Left ventricle myocardium inferior (tissue), 1 donor: ENCODE measurements around the gene RAI1. TPM values are rescaled to one million over a fixed set of nuclear protein-coding genes. Genes with fewer than 3 reads are reported as not detected.

Experiments used
- DNase-seq: peaks from one replicate; pipeline ENCODE4 v3.0.0-alpha.2; 2020
- H3K27ac ChIP-seq: fragments of 200-600 bp; replicated peaks from 2 replicates; pipeline ENCODE4 v1.8.0; 2021
- H3K27me3 ChIP-seq: fragments of 200-600 bp; 2 replicates; pipeline ENCODE4 v1.8.0; 2021; ENCODE audit warnings: low read depth
- H3K36me3 ChIP-seq: fragments of 200-600 bp; 2 replicates; pipeline ENCODE4 v1.8.0; 2021
- H3K4me1 ChIP-seq: fragments of 200-600 bp; 2 replicates; pipeline ENCODE4 v1.8.0; 2021
- H3K4me3 ChIP-seq: fragments of 200-600 bp; 2 replicates; pipeline ENCODE4 v1.8.0; 2021; ENCODE audit warnings: mild to moderate bottlenecking, moderate library complexity
- H3K9me3 ChIP-seq: fragments of 200-600 bp; replicated peaks from 2 replicates; pipeline ENCODE4 v1.8.0; 2021
- intact Hi-C: fragments of 100-400 bp; cut with micrococcal nuclease; formaldehyde crosslinking; loops from one replicate; pipeline ENCODE4 v1.11.0; 2022
- total RNA-seq: library from RNA; stranded (reverse); fragmentation: NEBNext Ultra II Directional; extraction: Animal tissue kit (Norgen Biotek cat#: 25700); gene quantifications from one replicate; pipeline ENCODE4 v1.2.1, GENCODE V29; 2021
- TF ChIP-seq, protein P1 (sequence below): fragments of 200-600 bp; IDR thresholded peaks from 2 replicates; pipeline ENCODE4 v1.8.0; 2021; ENCODE audit warnings: antibody characterized with exemption, mild to moderate bottlenecking, borderline replicate concordance
- donor health status: DM: no; HTN: yes; CAD: no; lungs with severe emphysema.

RAI1 gene
- total RNA-seq, 1 donor from 2014 or later, result 22.5 TPM

DNA sequence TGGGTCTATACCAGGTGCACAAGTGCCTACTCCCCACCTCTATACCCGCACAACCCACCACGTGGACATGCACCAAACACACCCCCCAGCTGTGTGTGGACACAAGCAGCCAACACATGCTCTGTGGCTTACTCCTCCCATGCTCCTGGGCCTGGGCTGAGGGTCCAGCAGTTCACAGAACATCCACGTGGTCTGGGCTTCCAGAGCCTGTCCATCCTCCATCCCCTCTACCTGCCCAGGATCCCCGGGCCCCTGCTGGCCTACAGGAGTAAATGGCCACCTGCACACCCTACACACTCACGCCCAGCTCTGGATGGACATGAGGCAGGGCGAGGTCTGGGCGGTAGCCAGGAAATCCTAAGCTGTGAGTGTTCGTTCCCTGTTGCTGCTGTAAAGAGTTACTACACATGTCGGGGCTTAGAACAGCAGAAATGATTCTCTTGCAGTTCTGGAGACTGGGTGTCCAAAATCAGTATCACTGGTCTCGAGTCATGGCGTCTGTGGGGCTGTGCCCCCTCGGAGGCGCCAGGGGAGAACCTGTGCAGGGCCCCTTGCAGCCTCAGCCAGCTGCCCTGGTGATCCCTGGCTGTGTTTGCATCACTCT is 15.0 kb upstream of the RAI1 start:
- TF ChIP-seq, protein P1, sequence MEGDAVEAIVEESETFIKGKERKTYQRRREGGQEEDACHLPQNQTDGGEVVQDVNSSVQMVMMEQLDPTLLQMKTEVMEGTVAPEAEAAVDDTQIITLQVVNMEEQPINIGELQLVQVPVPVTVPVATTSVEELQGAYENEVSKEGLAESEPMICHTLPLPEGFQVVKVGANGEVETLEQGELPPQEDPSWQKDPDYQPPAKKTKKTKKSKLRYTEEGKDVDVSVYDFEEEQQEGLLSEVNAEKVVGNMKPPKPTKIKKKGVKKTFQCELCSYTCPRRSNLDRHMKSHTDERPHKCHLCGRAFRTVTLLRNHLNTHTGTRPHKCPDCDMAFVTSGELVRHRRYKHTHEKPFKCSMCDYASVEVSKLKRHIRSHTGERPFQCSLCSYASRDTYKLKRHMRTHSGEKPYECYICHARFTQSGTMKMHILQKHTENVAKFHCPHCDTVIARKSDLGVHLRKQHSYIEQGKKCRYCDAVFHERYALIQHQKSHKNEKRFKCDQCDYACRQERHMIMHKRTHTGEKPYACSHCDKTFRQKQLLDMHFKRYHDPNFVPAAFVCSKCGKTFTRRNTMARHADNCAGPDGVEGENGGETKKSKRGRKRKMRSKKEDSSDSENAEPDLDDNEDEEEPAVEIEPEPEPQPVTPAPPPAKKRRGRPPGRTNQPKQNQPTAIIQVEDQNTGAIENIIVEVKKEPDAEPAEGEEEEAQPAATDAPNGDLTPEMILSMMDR, result no peak
- Histone ChIP-seq H3K4me3 (no peak overlapping the region), H3K4me1 (peaks cover 9% of the 10 kb centered on the region), H3K27me3 (no peaks in the 10 kb centered on the region), H3K36me3 (no peaks in the 10 kb centered on the region), H3K27ac (no peak overlapping the region), H3K9me3 (no peaks in the 10 kb centered on the region)
- DNase-seq, result no peak
- intact Hi-C loops, result no loop called here

DNA sequence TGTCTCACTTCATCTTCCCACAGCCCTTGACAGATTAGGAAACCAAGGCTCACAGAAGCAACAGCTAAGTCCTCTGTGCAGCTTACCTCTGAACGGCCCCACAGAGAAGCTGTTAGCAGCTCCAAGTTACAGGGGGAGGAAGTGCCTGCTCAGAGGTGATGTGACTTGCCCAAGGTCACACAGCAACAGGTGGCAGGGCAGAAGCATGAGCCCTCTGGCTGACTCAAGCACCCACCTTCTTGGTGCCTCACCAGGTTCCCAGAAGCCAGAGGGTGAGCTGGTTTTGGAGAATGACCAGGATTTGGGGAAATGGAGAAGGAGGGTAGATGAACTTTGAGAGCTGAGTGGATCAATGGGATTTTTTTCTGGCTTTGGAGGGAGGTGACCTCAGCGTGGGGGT is 14.0 kb upstream of the RAI1 start:
- no peaks in the 10 kb centered on the region for H3K9me3 ChIP-seq
- intact Hi-C loops, result no loop called here
- no peak for DNase-seq

DNA sequence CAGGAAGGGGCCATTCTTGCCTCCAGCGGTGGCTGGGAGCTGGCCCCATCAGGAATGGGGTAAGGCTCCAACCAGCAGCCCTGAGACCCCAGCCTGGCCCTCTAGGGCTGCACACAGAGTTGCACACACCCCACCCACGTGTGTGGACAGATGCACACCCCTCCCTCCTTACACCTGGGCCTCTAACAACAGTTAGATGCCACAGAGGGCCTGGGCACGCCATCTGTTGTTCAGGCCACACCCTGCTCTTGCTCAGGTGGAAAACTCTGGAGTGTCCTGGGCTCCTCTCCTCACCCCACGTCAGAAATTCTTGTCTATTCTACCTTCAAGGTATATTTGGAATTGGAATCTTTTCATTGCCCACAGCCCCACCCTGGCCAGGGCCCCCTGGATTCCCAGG is 13.3 kb upstream of the RAI1 start:
- Histone ChIP-seq H3K36me3 (no peaks in the 10 kb centered on the region), H3K27ac (no peak overlapping the region), H3K27me3 (no peaks in the 10 kb centered on the region), H3K4me1 (peaks cover 27% of the 10 kb centered on the region), H3K9me3 (no peaks in the 10 kb centered on the region), H3K4me3 (no peak overlapping the region)
- DNase-seq, result no peak
- intact Hi-C loops, result no loop called here
- TF ChIP-seq, protein P1, result no peak

More for the DNA sequence above, 14.0 kb upstream of the RAI1 start:
- Histone ChIP-seq H3K27ac (no peak overlapping the region), H3K4me3 (no peak overlapping the region), H3K4me1 (peaks cover 19% of the 10 kb centered on the region), H3K36me3 (no peaks in the 10 kb centered on the region), H3K27me3 (no peaks in the 10 kb centered on the region)
- TF ChIP-seq, protein P1, result no peak

DNA sequence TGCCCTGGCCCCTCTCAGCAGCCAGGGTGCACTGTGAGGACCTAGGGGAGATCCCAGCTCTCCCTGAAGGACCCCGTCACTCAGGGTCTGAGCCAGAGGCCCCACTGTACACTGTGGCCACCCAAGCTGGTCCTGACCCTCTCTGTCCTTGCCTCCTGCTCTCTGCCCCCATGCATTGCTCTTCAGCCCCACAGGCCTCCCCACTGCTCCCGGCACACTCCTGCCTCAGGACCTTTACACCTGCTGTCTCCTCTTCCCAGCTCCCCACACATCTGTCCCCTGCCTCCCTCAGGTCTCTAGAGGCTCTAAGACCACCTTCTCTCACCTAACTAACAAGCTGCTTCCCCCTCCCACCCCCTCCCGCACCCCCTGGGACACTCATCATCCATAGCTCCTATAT is 12.9 kb upstream of the RAI1 start:
- DNase-seq, result no peak

DNA sequence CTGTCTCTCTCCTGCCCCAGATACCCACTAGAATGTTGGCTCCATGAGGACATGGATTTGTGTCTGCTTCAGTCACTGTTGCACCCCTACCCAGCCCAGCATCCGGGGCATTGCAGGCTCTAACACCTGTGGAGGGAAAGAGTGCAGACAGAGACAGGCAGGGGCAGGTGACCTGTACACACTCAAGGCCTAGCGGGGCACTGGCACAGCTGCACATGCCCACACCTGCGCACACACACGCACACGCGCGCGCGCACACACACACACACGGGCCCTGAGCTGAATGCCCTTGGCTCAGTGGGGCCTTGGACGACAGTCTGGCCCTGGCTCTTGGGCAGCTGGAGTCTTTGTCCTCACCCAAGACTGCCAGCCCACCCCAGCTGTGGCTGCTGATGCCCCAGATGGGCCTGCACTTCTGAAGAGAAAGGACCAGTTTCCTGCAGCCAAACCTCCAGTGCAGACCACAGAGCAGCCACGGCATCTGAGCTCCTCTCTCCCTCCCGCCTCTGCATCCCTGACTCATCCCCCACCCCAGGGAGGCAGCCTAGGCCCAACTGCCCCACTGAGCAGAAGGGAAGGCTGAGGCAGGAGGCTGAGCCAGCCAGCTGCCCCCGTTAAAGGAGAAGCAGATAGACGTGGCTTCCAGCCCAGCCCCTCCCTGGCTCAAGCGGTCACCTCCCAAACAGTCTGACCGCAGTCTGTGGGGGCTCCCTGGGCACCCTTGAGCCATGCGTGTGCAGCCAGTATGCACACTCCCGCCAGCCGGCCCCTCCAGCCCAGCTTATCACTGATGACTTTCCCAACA is 12.3 kb upstream of the RAI1 start:
- no peak for DNase-seq
- H3K9me3 ChIP-seq, result no peaks in the 10 kb centered on the region
- H3K36me3 ChIP-seq, result no peaks in the 10 kb centered on the region
- TF ChIP-seq, protein P1, result no peak
- intact Hi-C loops, result no loop called here
- no peak overlapping the region for H3K27ac ChIP-seq
- no peaks in the 10 kb centered on the region for H3K27me3 ChIP-seq
- peaks cover 31% of the 10 kb centered on the region for H3K4me1 ChIP-seq
- no peak overlapping the region for H3K4me3 ChIP-seq

More for the DNA sequence above, 12.9 kb upstream of the RAI1 start:
- peaks cover 31% of the 10 kb centered on the region for H3K4me1 ChIP-seq
- no peak overlapping the region for H3K27ac ChIP-seq
- H3K4me3 ChIP-seq, result no peak overlapping the region
- intact Hi-C loops, result no loop called here
- no peaks in the 10 kb centered on the region for H3K27me3 ChIP-seq
- H3K36me3 ChIP-seq, result no peaks in the 10 kb centered on the region
- TF ChIP-seq, protein P1, result no peak
- H3K9me3 ChIP-seq, result no peaks in the 10 kb centered on the region
